ENCODE results near the gene XRCC1.
"Not testable (repeated sequence)": the region's sequence is repeated elsewhere in the genome, so short reads cannot be mapped to it uniquely, and the experiment has no call there.

Gene XRCC1

GRCh38 chr19:43575955-43576878 lies 890 bp upstream of the XRCC1 start:
- DNase-seq, result no peak

- no peak for DNase-seq
These were observed 737 bp downstream of the XRCC1 start for GRCh38 chr19:43574424-43575155.

DNA sequence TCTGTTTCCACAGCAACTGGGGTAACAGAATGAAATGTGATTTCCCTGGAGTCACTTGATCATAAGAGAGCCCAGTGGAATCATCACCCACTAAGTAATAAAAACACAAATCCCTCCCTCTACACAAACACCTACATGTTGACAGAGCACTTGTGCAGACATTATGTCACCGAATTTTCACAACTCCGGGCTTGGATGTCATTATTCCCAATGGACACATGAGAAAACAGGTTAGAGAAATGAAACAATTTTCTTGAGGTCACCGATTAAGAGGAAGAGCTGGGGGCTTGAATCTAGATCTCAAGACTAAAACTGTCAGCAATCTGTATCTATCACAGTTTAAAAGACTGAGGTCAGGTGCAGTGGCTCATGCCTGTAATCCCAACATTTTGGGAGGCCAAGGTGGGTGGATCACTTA lies 3.1 kb downstream of the XRCC1 start:
- DNase-seq, result no peak

DNA sequence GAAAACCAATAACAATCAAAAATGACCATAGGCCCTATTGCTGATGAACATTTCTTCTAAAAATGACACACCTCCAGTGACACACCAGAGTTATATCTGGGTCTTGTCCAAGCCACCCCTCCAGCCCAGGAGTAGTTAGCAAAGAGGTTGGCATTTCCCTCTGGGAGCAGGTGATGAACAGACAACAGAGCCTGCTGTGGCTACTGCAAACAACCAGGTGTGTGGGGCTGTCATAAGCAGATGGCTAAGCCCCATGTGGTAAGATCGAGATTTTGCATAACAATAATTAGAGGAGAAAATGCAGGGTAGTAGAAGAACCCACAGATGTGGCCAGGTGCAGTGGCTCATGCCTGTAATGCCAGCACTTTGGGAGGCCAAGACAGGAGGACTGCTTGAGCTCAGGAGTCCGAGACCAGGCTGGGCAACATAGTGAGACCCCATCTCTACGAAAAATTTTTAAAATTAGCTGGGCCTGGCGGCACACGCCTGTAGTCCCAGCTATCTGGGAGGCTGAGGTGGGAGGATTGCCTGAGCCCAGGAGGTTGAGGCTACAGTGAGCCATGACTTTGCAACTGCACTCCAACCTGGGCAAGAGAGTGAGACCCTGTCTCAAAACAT lies 5.0 kb downstream of the XRCC1 start:
- DNase-seq, result no peak

DNA sequence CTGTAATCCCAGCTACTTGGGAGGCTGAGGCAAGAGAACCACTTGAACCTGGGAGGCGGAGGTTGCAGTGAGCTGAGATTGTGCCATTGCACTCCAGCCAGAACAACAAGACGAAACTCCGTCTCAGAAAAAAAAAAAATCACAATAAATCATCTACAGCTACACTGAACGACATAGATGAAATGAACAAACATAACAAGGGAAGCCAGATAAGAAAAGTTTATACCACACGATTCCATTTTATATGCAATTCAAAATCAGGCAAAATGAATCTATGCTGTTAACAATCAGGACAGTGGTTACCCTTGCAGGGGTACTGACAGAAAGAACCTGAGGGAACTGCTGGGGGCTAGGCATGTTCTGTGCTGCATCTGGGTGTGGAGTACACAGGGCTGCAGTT lies 5.7 kb downstream of the XRCC1 start:
- no peak for DNase-seq

DNA sequence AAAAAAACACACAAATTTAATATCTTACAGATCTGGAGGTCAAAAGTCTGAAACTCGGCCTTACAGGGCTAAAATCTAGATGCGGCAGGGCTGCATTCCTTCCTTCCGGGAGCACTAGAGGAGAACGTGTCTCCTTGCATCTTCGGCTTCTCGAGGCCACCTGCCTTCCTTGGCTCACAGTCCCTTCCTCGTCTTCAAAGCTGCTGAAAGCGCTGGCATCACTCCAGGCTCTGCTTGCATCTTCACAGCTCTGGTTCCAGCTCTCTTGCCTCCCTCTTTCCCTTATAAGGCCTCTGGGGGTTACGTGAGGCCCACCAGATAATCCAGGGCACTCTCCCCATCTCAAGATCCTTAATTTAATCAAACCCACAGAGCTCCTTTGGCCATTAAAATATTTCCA lies 10.5 kb downstream of the XRCC1 start:
- no peak for DNase-seq

DNA sequence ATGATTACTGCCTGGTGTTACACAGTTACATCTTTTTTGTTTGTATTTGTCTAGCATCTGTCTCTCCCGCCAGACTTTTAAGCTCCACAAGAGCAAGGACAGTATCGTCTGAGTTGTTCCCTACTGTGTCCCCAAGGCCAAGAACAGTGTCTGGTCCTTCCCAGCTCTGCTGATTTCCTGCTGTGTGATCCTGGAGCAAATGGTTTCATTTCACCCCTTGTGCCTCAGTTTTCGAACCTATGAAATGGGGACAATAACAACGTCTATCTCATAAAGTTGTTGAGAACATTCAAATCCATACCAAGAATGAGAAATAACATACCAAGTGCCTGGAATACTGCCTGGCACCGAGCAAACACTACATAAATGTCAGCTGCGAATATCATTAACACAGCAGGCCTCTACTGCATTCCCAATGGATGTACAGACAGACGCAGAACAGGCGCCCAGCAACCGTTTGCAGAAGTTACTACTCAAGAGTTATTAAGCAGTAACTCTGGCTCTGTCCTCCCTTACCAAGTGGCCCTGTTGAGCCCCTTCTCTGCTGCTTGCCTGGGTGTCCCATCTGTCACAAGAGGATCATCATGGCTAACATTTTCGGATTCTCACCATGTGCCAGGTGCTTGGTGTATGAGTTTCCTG lies 11.4 kb downstream of the XRCC1 start:
- DNase-seq, result no peak

GRCh38 chr19:43562698-43563241 lies 12.6 kb downstream of the XRCC1 start:
- DNase-seq, result peak; percentile 94

DNA sequence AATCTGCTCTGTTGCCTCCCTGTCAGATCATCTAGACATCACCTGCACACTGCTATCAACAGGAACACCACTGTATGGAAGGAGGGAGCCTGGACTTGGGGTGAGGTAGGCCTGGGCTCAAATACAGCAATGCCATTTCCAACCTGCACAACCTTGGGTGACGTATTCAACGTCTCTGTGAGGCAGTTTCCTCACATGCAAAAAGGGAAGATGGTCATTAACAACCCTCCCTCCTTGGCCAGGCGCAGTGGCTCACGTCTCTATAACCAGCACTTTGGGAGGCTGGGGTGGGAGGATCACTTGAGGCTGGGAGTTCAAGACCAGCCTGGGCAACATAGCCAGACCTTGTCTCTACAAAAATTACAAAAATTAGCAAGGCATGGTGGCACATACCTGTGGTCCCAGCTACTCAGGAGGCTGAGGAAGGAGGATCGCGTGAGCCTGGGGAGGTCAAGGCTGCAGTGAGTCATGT lies 13.1 kb downstream of the XRCC1 start:
- no peak for DNase-seq

DNA sequence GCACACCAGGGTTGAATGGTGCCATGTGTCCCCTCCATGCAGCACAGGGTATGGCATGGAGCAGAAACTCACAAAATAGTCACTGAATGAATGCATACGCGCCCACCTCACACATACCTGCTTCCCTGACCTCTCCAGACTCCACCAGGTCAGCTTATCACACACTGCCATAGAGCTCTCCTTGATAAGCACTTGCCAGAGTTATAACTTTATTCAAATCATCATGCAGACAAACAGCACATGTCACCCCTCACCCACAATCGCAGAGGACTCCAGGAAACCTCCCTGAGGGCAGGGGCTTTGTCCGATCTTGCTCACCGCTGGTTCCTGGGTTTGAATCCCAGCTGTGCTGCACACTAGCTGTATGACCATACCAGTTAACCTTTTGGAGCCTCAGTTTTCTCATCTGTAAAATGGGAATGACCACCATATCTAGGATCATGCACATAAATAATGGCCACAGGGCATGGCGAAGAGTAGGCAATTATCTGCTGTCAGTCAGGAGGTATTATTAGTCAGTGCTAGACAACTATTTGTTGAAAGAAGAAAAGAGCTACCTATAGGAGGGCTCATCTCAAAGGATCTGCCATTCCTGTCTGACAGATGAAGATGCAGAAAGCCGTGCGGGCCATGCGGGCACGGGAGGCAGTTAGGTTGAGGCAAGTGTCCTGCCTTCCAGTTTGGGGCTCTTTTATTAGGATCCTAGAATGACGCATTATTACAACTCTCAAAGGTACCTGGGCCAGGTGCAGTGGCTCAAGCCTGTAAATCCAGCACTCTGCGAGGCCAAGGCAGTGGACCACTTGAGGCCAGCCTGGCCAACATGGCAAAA lies 14.0 kb downstream of the XRCC1 start:
- DNase-seq, result no peak

- DNase-seq, result peak; percentile 37
These were observed 14.6 kb downstream of the XRCC1 start for GRCh38 chr19:43560687-43561086.

- DNase-seq, result peak; percentile 65
These were observed 20.0 kb downstream of the XRCC1 start for GRCh38 chr19:43555185-43555770.

DNA sequence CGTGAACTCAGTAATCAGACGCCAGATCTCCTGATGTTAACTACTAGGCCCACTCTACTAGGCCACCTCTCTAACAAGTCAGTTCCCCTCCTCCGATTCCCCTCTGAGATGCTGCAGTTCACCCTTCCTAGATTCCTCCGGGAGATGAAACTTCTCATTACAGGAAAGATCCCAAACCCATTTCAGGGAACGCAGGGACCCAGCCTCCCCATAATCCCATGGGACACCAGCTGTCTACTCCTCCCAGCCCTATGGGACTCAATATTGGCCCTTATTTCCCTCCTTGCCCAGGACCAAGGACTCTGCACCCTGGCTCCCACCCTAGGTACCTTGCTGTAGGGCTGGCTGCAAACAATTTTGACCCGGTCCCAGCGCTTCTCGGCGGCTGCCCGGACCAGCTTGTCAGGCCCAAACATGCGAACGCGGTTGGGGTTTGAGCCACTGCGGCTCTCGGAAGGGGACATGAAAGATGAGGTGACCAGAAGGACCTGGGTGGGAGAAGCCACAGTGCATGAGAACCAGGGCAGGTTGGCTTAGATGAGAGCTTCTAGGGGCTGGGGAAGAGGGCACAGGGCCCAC lies 20.9 kb downstream of the XRCC1 start:
- DNase-seq, result no peak

GRCh38 chr19:43553656-43554055 lies 21.7 kb downstream of the XRCC1 start:
- DNase-seq, result no peak

DNA sequence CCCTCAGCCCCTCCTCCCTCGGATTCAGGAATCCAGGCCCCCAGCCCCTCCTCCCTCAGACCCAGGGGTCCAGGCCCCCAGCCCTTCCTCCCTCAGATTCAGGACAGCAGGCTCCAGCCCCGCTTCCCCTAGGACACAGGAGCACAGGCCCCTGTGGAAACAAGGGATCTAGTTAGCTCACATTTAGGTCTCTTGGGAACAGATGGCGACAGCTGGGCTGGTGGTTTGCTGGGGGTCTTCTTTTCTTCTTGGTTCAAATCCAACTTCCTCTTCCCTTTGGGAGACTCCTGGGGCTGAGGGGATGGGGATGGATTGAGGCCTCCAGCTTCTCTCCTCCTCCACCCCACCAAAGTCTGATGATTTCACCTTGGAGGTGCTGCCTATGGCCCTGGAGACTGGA lies 22.7 kb downstream of the XRCC1 start:
- no peak for DNase-seq

- DNase-seq, result no peak
These were observed 23.2 kb downstream of the XRCC1 start for GRCh38 chr19:43552198-43552450.

DNA sequence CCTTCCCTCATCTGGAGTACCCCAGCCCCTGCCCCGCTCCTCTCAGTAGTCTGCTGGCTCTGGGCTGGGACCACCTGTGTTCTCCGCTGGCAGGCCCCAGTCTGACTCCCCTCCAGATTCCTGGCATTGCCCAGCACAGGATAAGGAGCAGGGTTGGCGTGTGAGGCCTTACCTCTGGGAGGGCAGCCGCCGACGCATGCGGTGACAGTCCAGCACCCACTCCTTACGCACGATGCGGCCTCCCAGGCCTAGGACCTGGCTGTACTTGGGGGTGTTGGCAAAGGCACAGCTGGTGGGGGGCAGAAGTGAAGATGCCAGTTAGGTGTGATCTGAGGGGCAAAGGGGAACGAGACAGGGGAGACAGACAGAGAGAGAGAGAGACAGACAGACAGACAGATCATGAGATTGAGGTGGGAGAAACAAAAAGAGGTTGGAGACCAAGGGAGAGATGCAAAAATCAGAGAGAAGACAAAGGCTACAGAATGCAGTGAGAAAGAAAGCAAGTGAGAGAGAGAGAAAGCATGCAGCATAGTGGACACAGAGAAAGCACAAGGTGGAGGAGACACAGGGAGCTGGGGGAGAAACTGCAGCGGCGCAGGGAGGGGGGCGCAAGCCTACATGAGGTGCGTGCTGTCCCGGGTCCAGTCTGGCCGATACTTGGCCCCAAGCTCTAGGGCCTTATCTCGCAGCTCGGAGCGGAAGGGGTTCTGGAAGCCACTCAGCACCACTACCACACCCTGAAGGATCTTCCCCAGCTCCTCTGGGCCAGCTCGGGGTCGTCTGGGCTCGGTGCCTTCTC lies 23.7 kb downstream of the XRCC1 start:
- no peak for DNase-seq

- DNase-seq, result no peak
These were observed 26.6 kb downstream of the XRCC1 start for GRCh38 chr19:43548706-43549105.

- DNase-seq, result not testable (repeated sequence)
These were observed 27.4 kb downstream of the XRCC1 start for GRCh38 chr19:43547926-43548325.

DNA sequence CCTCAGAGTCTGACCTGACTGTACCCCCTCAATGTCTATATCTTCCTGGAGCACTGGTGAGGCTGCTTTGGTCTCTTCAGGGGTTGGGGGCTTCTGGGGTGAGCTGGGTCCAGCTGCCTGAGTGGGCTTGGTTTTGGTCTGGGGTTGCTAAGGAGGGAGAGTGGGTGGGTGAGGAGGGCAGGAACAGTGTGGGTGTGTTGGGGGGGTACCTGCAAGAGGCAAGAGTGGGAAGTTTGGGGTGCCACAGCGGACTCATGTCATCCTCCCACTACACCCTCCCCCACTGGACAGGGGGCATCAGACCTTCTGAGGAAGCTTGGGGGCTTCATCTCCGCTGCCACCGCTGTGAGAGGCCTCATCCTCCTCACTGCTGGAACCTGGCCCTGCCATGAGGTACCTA lies 28.7 kb downstream of the XRCC1 start:
- DNase-seq, result no peak

Measured in fibroblast of skin of back (primary cell).